Measurements from ENCODE around the gene PFN1.

- TF ChIP-seq CEBPB (IDR thresholded peaks at IDR 0.05; ENCODE audit: low read depth): no peak
- no peak for TF ChIP-seq TCF7L2 (IDR thresholded peaks at IDR 0.05; ENCODE audit: borderline replicate concordance, extremely low read depth, insufficient read depth, insufficient read length)
- TF ChIP-seq JUND (IDR thresholded peaks at IDR 0.05): no peak
- TF ChIP-seq ZFX (IDR thresholded peaks at IDR 0.05): no peak
- TF ChIP-seq, protein P1, sequence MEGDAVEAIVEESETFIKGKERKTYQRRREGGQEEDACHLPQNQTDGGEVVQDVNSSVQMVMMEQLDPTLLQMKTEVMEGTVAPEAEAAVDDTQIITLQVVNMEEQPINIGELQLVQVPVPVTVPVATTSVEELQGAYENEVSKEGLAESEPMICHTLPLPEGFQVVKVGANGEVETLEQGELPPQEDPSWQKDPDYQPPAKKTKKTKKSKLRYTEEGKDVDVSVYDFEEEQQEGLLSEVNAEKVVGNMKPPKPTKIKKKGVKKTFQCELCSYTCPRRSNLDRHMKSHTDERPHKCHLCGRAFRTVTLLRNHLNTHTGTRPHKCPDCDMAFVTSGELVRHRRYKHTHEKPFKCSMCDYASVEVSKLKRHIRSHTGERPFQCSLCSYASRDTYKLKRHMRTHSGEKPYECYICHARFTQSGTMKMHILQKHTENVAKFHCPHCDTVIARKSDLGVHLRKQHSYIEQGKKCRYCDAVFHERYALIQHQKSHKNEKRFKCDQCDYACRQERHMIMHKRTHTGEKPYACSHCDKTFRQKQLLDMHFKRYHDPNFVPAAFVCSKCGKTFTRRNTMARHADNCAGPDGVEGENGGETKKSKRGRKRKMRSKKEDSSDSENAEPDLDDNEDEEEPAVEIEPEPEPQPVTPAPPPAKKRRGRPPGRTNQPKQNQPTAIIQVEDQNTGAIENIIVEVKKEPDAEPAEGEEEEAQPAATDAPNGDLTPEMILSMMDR (IDR thresholded peaks at IDR 0.05 in 2 of 3, conservative IDR thresholded peaks at IDR 0.05 in 1 of 3; ENCODE audit: borderline replicate concordance in 1 of 3, insufficient read depth in 1 of 3, low read depth in 2 of 3, low read length in 2 of 3): no peak
- no peak for TF ChIP-seq EZH2 (IDR thresholded peaks at IDR 0.05)
- no peak for TF ChIP-seq RAD21 (IDR thresholded peaks at IDR 0.05; ENCODE audit: low read depth)
- TF ChIP-seq, protein P2, sequence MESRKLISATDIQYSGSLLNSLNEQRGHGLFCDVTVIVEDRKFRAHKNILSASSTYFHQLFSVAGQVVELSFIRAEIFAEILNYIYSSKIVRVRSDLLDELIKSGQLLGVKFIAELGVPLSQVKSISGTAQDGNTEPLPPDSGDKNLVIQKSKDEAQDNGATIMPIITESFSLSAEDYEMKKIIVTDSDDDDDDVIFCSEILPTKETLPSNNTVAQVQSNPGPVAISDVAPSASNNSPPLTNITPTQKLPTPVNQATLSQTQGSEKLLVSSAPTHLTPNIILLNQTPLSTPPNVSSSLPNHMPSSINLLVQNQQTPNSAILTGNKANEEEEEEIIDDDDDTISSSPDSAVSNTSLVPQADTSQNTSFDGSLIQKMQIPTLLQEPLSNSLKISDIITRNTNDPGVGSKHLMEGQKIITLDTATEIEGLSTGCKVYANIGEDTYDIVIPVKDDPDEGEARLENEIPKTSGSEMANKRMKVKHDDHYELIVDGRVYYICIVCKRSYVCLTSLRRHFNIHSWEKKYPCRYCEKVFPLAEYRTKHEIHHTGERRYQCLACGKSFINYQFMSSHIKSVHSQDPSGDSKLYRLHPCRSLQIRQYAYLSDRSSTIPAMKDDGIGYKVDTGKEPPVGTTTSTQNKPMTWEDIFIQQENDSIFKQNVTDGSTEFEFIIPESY (IDR thresholded peaks at IDR 0.05; ENCODE audit: extremely low read depth, insufficient replicate concordance, low read length): no peak
- TF ChIP-seq EZH2phosphoT487 (IDR thresholded peaks at IDR 0.05; ENCODE audit: borderline replicate concordance): no peak
- TF ChIP-seq, protein P3, sequence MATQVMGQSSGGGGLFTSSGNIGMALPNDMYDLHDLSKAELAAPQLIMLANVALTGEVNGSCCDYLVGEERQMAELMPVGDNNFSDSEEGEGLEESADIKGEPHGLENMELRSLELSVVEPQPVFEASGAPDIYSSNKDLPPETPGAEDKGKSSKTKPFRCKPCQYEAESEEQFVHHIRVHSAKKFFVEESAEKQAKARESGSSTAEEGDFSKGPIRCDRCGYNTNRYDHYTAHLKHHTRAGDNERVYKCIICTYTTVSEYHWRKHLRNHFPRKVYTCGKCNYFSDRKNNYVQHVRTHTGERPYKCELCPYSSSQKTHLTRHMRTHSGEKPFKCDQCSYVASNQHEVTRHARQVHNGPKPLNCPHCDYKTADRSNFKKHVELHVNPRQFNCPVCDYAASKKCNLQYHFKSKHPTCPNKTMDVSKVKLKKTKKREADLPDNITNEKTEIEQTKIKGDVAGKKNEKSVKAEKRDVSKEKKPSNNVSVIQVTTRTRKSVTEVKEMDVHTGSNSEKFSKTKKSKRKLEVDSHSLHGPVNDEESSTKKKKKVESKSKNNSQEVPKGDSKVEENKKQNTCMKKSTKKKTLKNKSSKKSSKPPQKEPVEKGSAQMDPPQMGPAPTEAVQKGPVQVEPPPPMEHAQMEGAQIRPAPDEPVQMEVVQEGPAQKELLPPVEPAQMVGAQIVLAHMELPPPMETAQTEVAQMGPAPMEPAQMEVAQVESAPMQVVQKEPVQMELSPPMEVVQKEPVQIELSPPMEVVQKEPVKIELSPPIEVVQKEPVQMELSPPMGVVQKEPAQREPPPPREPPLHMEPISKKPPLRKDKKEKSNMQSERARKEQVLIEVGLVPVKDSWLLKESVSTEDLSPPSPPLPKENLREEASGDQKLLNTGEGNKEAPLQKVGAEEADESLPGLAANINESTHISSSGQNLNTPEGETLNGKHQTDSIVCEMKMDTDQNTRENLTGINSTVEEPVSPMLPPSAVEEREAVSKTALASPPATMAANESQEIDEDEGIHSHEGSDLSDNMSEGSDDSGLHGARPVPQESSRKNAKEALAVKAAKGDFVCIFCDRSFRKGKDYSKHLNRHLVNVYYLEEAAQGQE (IDR thresholded peaks at IDR 0.05; ENCODE audit: low read depth): no peak
- TF ChIP-seq SIN3A (IDR thresholded peaks at IDR 0.05; ENCODE audit: low read depth): no peak
- TF ChIP-seq YY1 (IDR thresholded peaks at IDR 0.05; ENCODE audit: extremely low read depth, insufficient replicate concordance, low read depth, low read length): no peak
- no peak for TF ChIP-seq POLR2AphosphoS5 (IDR thresholded peaks at IDR 0.05; ENCODE audit: low read depth, low read length)
- TF ChIP-seq, protein P4, sequence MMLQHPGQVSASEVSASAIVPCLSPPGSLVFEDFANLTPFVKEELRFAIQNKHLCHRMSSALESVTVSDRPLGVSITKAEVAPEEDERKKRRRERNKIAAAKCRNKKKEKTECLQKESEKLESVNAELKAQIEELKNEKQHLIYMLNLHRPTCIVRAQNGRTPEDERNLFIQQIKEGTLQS (IDR thresholded peaks at IDR 0.05): no peak
Observed at GRCh38 chr17:4897785-4898184, 50.5 kb downstream of the PFN1 start.

Measured in HCT116 (cell line).